IMR-90 (cell line): ENCODE data around the gene MAZ. TPM values are rescaled to one million over a fixed set of nuclear protein-coding genes. Genes with fewer than 3 reads are reported as not detected.

Source experiments
- ATAC-seq: fragments of 200-7000 bp; cut with Tn5 transposase; 2 replicates; pipeline ENCODE4 v1.9.1; 2020; ENCODE audit warnings: low read depth, mild to moderate bottlenecking, moderate library complexity
- BruUV-seq: library from RNA; stranded (reverse); fragments of 400-500 nt; replicated peaks from 2 replicates; lab custom pipeline; 2021; lab: Mats Ljungman, UMichigan
- CTCF ChIA-PET: fragments of 300-600 bp; formaldehyde crosslinking; extraction: SDS; loops from one replicate; lab custom pipeline; 2021; ENCODE audit warnings: antibody characterized with exemption; lab: Yijun Ruan, JAX
- POLR2A ChIA-PET: fragments of 300-600 bp; sonication (Branson Sonifier 250); formaldehyde crosslinking; loops from one replicate; lab custom pipeline; 2022; ENCODE audit warnings: antibody characterized with exemption; ENCODE audit not compliant: unreplicated experiment; lab: Charles Lee
- DNase-seq: peaks from one replicate; pipeline ENCODE4 v3.0.0; 2013
- H2AFZ ChIP-seq: replicated peaks from 2 replicates; pipeline ENCODE3; 2013; ENCODE audit warnings: low read length, mild to moderate bottlenecking; ENCODE audit not compliant: poor library complexity
- H2AK5ac ChIP-seq: 2 replicates; pipeline ENCODE4 v1.6.1; 2013; ENCODE audit warnings: low read depth, low read length, inconsistent platforms
- H2AK9ac ChIP-seq: replicated peaks from 2 replicates; pipeline ENCODE3; 2013; ENCODE audit warnings: mild to moderate bottlenecking, low read depth, low read length, moderate library complexity; ENCODE audit not compliant: poor library complexity
- H2BK120ac ChIP-seq: 2 replicates; pipeline ENCODE4 v1.6.1; 2013; ENCODE audit warnings: low read depth, low read length, inconsistent platforms
- H2BK15ac ChIP-seq: 3 replicates; pipeline ENCODE4 v1.6.1; 2013; ENCODE audit warnings: low read depth, low read length, inconsistent platforms
- H2BK20ac ChIP-seq: 2 replicates; pipeline ENCODE4 v1.6.1; 2013; ENCODE audit warnings: low read depth, mild to moderate bottlenecking, inconsistent platforms, low read length, moderate library complexity
- H2BK5ac ChIP-seq: 2 replicates; pipeline ENCODE4 v1.6.1; 2013; ENCODE audit warnings: mild to moderate bottlenecking, low read depth, low read length, inconsistent platforms; ENCODE audit not compliant: poor library complexity, severe bottlenecking
- H3K14ac ChIP-seq: replicated peaks from 2 replicates; pipeline ENCODE4 v1.6.1; 2013; ENCODE audit warnings: low read depth, low read length, inconsistent platforms
- H3K18ac ChIP-seq: 2 replicates; pipeline ENCODE4 v1.6.1; 2013; ENCODE audit warnings: low read depth, low read length, control low read depth
- H3K23ac ChIP-seq: 2 replicates; pipeline ENCODE4 v1.6.1; 2013; ENCODE audit warnings: low read depth, low read length, inconsistent platforms
- H3K27ac ChIP-seq: 2 replicates; pipeline ENCODE4 v1.5.1; 2013; ENCODE audit warnings: mild to moderate bottlenecking, control low read depth, low read length; ENCODE audit not compliant: insufficient read depth
- H3K27me3 ChIP-seq: 2 replicates; pipeline ENCODE4 v1.6.1; 2013; ENCODE audit warnings: low read length; ENCODE audit not compliant: control insufficient read depth, insufficient read depth
- H3K36me3 ChIP-seq: 2 replicates; pipeline ENCODE4 v1.6.1; 2013; ENCODE audit warnings: low read length, mixed read lengths; ENCODE audit not compliant: control insufficient read depth, insufficient read depth
- H3K4ac ChIP-seq: 2 replicates; pipeline ENCODE4 v1.6.1; 2013; ENCODE audit warnings: low read depth, low read length, inconsistent platforms
- H3K4me1 ChIP-seq: 2 replicates; pipeline ENCODE4 v1.6.1; 2013; ENCODE audit warnings: low read length, mixed read lengths; ENCODE audit not compliant: control insufficient read depth, insufficient read depth
- H3K4me2 ChIP-seq: 2 replicates; pipeline ENCODE4 v1.6.1; 2013; ENCODE audit warnings: low read depth, mild to moderate bottlenecking, control low read depth, low read length, moderate library complexity
- H3K4me3 ChIP-seq: 2 replicates; pipeline ENCODE4 v1.5.1; 2013; ENCODE audit warnings: low read depth, mild to moderate bottlenecking, control low read depth, low read length, moderate library complexity; ENCODE audit not compliant: insufficient read depth
- H3K56ac ChIP-seq: 2 replicates; pipeline ENCODE4 v1.6.1; 2013; ENCODE audit warnings: low read length, inconsistent platforms; ENCODE audit not compliant: insufficient read depth; ENCODE audit errors: extremely low read depth
- H3K79me1 ChIP-seq, 2 experiments: 2 replicates each; pipeline ENCODE4 v1.6.1; 2013; ENCODE audit warnings: low read length in 2 of 2, inconsistent platforms in 1 of 2, low read depth in 1 of 2
- H3K9ac ChIP-seq: 2 replicates; pipeline ENCODE4 v1.6.1; 2013; ENCODE audit warnings: low read depth, low read length, control low read depth
- H3K9me1 ChIP-seq: 2 replicates; pipeline ENCODE4 v1.6.1; 2013; ENCODE audit warnings: low read length, inconsistent platforms; ENCODE audit not compliant: insufficient read depth
- H3K9me3 ChIP-seq: 2 replicates; pipeline ENCODE4 v1.6.1; 2013; ENCODE audit warnings: low read length; ENCODE audit not compliant: control insufficient read depth, insufficient read depth
- H4K20me1 ChIP-seq: 2 replicates; pipeline ENCODE4 v1.6.1; 2013; ENCODE audit warnings: low read length, inconsistent platforms; ENCODE audit not compliant: insufficient read depth
- H4K5ac ChIP-seq: 2 replicates; pipeline ENCODE4 v1.6.1; 2013; ENCODE audit warnings: mild to moderate bottlenecking, low read depth, low read length, control low read depth
- H4K8ac ChIP-seq, 2 experiments: 2 replicates each; pipeline ENCODE4 v1.6.1; 2013; ENCODE audit warnings: low read depth in 2 of 2, low read length in 2 of 2, control low read depth in 1 of 2, inconsistent platforms in 1 of 2
- H4K91ac ChIP-seq: 2 replicates; pipeline ENCODE4 v1.6.1; 2013; ENCODE audit warnings: low read depth, low read length, inconsistent platforms; ENCODE audit not compliant: insufficient read depth
- MAZ ChIP-seq: IDR thresholded peaks from 2 replicates; pipeline ENCODE4 v1.6.1; 2012; ENCODE audit warnings: low read depth, mild to moderate bottlenecking, low read length, improper control_type of control experiment, moderate library complexity, borderline replicate concordance
- RCOR1 ChIP-seq: IDR thresholded peaks from 2 replicates; pipeline ENCODE4 v1.6.1; 2012; ENCODE audit warnings: mild to moderate bottlenecking, low read length, improper control_type of control experiment; ENCODE audit not compliant: insufficient replicate concordance
- WGBS, 2 experiments: methylation state at CpG; one replicate each; pipeline versions ENCODE4 v1.1.5 to v1.1.7; 2013; ENCODE audit warnings: missing lambda C conversion rate in 2 of 2; ENCODE audit not compliant: insufficient read length in 1 of 2; ENCODE audit errors: extremely low coverage in 2 of 2; 5-methylcytosine and 5-hydroxymethylcytosine counted together
- dilution Hi-C: fragments of 300-500 bp; cut with HindIII; formaldehyde crosslinking; loops from one replicate; pipeline ENCODE4 v1.14.3; 2018; ENCODE audit warnings: low sequenced_read_pairs; ENCODE audit not compliant: unreplicated experiment
- in situ Hi-C: fragments of 300-500 bp; cut with MboI; formaldehyde crosslinking; loops from 3 replicates; pipeline ENCODE4 v1.14.3; 2019; ENCODE audit warnings: low sequenced_read_pairs, inconsistent platforms, mixed read lengths
- intact Hi-C: fragments of 100-400 bp; cut with micrococcal nuclease; formaldehyde crosslinking; loops from 2 replicates; pipeline ENCODE4 v1.10.0; 2022
- polyA plus RNA-seq, 3 experiments: library from polyadenylated mRNA; depleted of rRNA; stranded (reverse); fragments of >200 nt; gene quantifications; 2 replicates each; pipeline ENCODE4 v1.2.3, GENCODE V29; 2012; ENCODE audit warnings: low replicate concordance in 1 of 3
- total RNA-seq: library from RNA; depleted of rRNA; stranded (reverse); fragments of >200 nt; gene quantifications from 2 replicates; pipeline ENCODE4 v1.2.3, GENCODE V29; 2012
- TF ChIP-seq, protein P1 (sequence below): conservative IDR thresholded peaks from 2 replicates; pipeline ENCODE4 v1.5.1; 2012; ENCODE audit warnings: mild to moderate bottlenecking, low read depth, low read length, improper control_type of control experiment
- TF ChIP-seq, protein P2 (sequence below): fragments of 150-350 bp; IDR thresholded peaks from 2 replicates; pipeline ENCODE4 v1.6.1; 2017; ENCODE audit warnings: mild to moderate bottlenecking, antibody characterized with exemption, low read length, low read depth

The MAZ gene
- total and polyA plus RNA-seq, 2 of the 4 experiments (the other 2 are of a cell fraction) = 113 to 138 TPM

DNA sequence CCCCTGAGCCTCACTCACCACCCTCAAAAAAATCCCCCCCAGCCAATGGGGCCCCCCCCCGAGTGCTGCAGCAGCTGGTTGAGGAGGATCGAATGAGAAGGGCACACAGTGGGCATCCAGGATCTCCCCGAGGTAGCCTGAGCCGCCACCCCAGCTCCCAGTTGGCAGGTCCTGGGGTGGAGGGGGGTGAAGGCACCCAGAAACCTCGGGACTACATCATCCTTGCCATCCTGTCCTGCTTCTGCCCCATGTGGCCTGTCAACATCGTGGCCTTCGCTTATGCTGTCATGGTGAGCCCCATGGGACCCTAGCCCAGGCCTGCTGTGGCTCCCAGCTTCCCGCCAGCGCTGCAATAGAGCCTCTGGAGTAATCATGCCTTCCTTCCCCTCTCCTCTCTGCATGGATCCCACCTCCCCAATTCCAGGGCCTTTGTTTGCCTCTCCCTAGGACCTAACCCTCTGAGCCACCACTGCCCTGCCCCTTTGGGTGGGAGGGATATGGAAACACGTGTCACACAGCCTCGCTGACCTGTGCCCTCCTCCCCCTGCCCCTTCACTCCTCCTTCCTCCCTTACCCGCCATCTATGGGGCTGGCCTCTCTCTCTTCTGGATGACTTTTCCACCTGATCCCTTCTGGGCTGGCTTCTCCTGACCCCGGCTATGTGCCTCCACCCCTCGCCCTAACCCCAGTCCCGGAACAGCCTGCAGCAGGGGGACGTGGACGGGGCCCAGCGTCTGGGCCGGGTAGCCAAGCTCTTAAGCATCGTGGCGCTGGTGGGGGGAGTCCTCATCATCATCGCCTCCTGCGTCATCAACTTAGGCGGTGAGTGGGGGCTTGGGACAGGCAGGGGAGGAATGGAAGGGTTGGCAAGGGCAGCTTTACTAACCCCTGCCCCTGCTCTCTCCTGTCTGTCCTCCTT, 7.6 kb downstream of the MAZ start:
- Histone ChIP-seq H3K27me3 (no peaks in the 10 kb centered on the region), H2AK5ac (peak overlapping the region; percentile 84), H2BK20ac (no peak overlapping the region), H3K14ac (no peak overlapping the region), H3K4ac (0 out of 2 replicates have a peak overlapping the region, but pooled peaks have one; percentile 21), H3K56ac (no peak overlapping the region), H2BK5ac (no peak overlapping the region), H3K9me3 (no peaks in the 10 kb centered on the region), H2AFZ (peak overlapping the region; percentile 12), H3K4me3 (no peak overlapping the region), H2BK120ac (no peak overlapping the region), H3K9ac (no peak overlapping the region), H4K8ac (no peak overlapping the region; a peak in 2 of 4 replicates), H3K18ac (no peak overlapping the region), H4K20me1 (peaks cover 18% of the 10 kb centered on the region), H3K36me3 (peaks cover 7% of the 10 kb centered on the region), H3K9me1 (peaks cover 11% of the 10 kb centered on the region), H2BK15ac (no peak overlapping the region), H2AK9ac (peak overlapping the region; percentile 96), H4K5ac (no peak overlapping the region), H4K91ac (peak overlapping the region; percentile 15; the same call in 1 of the 2 replicates), H3K4me2 (no peak overlapping the region), H3K79me1 (peaks cover 13 to 57% of the 10 kb centered on the region in 2 experiments), H3K23ac (no peak overlapping the region), H3K27ac (no peak overlapping the region), H3K4me1 (peaks cover 23% of the 10 kb centered on the region)
- TF ChIP-seq, protein P1, sequence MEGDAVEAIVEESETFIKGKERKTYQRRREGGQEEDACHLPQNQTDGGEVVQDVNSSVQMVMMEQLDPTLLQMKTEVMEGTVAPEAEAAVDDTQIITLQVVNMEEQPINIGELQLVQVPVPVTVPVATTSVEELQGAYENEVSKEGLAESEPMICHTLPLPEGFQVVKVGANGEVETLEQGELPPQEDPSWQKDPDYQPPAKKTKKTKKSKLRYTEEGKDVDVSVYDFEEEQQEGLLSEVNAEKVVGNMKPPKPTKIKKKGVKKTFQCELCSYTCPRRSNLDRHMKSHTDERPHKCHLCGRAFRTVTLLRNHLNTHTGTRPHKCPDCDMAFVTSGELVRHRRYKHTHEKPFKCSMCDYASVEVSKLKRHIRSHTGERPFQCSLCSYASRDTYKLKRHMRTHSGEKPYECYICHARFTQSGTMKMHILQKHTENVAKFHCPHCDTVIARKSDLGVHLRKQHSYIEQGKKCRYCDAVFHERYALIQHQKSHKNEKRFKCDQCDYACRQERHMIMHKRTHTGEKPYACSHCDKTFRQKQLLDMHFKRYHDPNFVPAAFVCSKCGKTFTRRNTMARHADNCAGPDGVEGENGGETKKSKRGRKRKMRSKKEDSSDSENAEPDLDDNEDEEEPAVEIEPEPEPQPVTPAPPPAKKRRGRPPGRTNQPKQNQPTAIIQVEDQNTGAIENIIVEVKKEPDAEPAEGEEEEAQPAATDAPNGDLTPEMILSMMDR = no peak
- no peak for TF ChIP-seq MAZ
- TF ChIP-seq, protein P2, sequence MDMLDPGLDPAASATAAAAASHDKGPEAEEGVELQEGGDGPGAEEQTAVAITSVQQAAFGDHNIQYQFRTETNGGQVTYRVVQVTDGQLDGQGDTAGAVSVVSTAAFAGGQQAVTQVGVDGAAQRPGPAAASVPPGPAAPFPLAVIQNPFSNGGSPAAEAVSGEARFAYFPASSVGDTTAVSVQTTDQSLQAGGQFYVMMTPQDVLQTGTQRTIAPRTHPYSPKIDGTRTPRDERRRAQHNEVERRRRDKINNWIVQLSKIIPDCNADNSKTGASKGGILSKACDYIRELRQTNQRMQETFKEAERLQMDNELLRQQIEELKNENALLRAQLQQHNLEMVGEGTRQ = no peak
- no peak for TF ChIP-seq RCOR1
- in situ Hi-C loops (no loop called here), dilution Hi-C loops (no loop called here), intact Hi-C loops (loop anchor here (2.0 kb wide), 1 partner anchor 185 kb away; no protein-coding TSS in a partner anchor)
- WGBS, 2 experiments = 66% methylated on average over 6 of the region's 24 CpGs; no CpG with 5 or more reads in 1 of the 2 experiments
- ATAC-seq = no peak
- ChIA-PET POLR2A (interaction anchor here (0.5 kb wide), 1 partner anchor 8 kb away, joined by 4 read pairs; no protein-coding TSS in a partner anchor), CTCF (interaction anchor here (0.6 kb wide), 1 partner anchor 89 kb away, joined by 3 read pairs; no protein-coding TSS in a partner anchor)
- BruUV-seq = no TSS peak
- DNase-seq = no peak
